SK-N-MC (cell line): ENCODE results near the gene DIAPH3.

Experiments used
- DNase-seq: peaks from one replicate; pipeline ENCODE4 v3.0.0-alpha.2; 2011; ENCODE audit warnings: low read depth, low spot score
- H3K27ac ChIP-seq: fragments of 200-600 bp; sonication (generic); 2 replicates; pipeline ENCODE4 v1.5.1; 2016; ENCODE audit warnings: mixed run types
- H3K36me3 ChIP-seq: fragments of 200-600 bp; sonication (generic); 2 replicates; pipeline ENCODE4 v1.6.1; 2017; ENCODE audit warnings: antibody characterized with exemption, low read length, mixed read lengths; ENCODE audit not compliant: insufficient read depth
- H3K4me3 ChIP-seq: fragments of 200-600 bp; sonication (generic); 2 replicates; pipeline ENCODE4 v1.5.1; 2016
- H3K9ac ChIP-seq: fragments of 200-600 bp; sonication (generic); 2 replicates; pipeline ENCODE4 v1.8.0; 2017; ENCODE audit warnings: mixed run types, mixed read lengths; ENCODE audit not compliant: insufficient read length
- H3K9me3 ChIP-seq: fragments of 200-600 bp; sonication (generic); 2 replicates; pipeline ENCODE4 v1.6.1; 2017; ENCODE audit warnings: low read depth, mild to moderate bottlenecking, antibody characterized with exemption, low read length, moderate library complexity, mixed read lengths
- EZH2 ChIP-seq: fragments of 200-600 bp; sonication (generic); IDR thresholded peaks from one replicate; pipeline ENCODE4 v1.6.1; 2017; ENCODE audit warnings: antibody characterized with exemption
- FOXP2 ChIP-seq: optimal IDR thresholded peaks from 2 replicates; pipeline ENCODE3; 2011; ENCODE audit warnings: mild to moderate bottlenecking, moderate library complexity; ENCODE audit not compliant: insufficient read depth; ENCODE audit errors: extremely low read length, control extremely low read depth
- POLR2AphosphoS5 ChIP-seq: IDR thresholded peaks from 2 replicates; pipeline ENCODE4 v1.6.1; 2012; ENCODE audit warnings: mild to moderate bottlenecking, low read depth, low read length, borderline replicate concordance

The DIAPH3 gene

DNA sequence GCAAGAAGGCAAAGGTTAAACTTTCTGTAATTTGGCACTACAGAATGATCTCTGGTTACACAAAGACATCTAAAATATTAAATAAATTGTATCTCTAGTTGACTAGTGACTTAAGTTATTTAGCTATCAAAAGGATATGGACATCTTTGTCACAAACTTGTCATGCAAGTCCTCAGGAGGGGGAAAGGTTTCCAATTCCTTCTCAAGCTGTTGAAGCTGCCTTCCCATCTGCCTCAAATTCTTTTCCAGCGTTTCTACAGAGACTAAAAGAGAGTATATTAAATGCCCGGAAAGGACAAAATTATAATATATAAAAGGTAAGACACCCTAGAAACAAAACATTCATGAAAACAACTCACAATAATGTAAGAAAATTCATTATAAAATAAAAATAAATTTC lies 324.5 kb downstream of the DIAPH3 start:
- DNase-seq, result no peak
- no peak overlapping the region for H3K4me3 ChIP-seq
- no peaks in the 10 kb centered on the region for H3K36me3 ChIP-seq
- H3K9me3 ChIP-seq, result no peaks in the 10 kb centered on the region
- TF ChIP-seq FOXP2 (no peak), EZH2 (no peak), POLR2AphosphoS5 (no peak)
- H3K27ac ChIP-seq, result no peak overlapping the region
- H3K9ac ChIP-seq, result no peak overlapping the region

DNA sequence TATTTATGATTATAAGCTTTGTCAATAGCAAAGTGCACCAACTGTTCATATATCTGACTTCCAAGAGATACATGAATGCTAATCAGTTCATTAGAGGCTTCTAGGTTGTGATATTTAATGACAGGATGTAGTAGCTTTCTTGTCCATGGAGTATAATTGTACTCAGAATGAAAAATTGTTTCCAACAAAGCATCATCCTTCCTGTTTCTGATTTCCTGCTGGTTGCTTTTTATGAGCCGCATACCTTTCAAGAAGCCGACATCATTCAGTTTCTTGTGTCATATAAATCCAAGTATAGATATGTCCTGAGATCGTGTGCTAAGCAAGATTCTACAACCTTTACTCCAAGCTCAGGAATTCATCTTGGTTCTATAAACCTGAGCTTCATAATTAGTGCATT lies 326.6 kb downstream of the DIAPH3 start:
- TF ChIP-seq POLR2AphosphoS5 (peak; percentile 24; the same call in 1 of the 2 replicates), EZH2 (no peak)
- Histone ChIP-seq H3K9ac (no peak overlapping the region), H3K27ac (no peak overlapping the region; the same call in 1 of the 2 replicates), H3K4me3 (peak overlapping the region; percentile 40; the same call in 1 of the 2 replicates), H3K36me3 (no peaks in the 10 kb centered on the region), H3K9me3 (no peaks in the 10 kb centered on the region)
- DNase-seq, result peak; percentile 80

DNA sequence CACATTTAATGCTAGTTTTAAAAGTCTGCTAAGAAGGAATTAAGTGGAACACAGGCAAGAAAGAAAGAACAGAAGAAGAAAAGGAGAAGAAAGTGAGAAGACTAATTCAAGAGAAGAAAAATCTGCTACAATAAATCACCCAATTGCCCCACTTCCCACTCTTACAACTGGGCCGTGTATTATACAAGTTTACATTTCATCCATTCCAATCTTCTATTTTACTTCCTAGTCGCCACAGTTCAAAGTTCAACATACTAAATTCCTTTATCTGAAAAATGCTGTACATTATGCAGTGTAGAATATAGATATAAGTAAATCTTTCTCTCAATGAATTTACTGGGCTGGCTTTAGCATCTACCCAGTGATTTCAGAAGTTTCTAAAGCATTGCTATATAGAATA lies 328.2 kb downstream of the DIAPH3 start:
- TF ChIP-seq POLR2AphosphoS5 (no peak), EZH2 (no peak), FOXP2 (no peak)
- H3K9ac ChIP-seq, result no peak overlapping the region
- H3K36me3 ChIP-seq, result no peaks in the 10 kb centered on the region
- H3K27ac ChIP-seq, result no peak overlapping the region
- no peak overlapping the region for H3K4me3 ChIP-seq
- no peaks in the 10 kb centered on the region for H3K9me3 ChIP-seq
- no peak for DNase-seq

DNA sequence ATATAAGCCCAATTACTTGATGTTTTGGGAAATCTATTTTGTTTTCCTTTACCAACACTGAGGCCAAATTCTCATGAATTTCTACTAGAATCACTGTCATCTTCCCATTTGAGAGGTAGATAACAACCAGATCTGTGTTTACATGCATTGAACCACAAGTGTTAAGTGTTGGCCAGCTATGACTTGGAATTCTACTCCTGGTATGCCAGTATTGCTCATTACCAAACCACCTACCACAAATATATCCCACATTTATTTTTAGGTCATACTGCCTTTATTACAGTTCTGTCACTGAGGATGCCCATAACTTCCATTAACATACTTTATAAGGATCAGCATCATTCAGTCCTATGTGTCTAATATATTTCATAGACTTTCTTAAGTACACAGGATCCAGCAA lies 328.9 kb downstream of the DIAPH3 start:
- no peak overlapping the region for H3K4me3 ChIP-seq
- H3K27ac ChIP-seq, result no peak overlapping the region
- DNase-seq, result no peak
- TF ChIP-seq FOXP2 (no peak), EZH2 (no peak), POLR2AphosphoS5 (no peak)
- no peaks in the 10 kb centered on the region for H3K36me3 ChIP-seq
- no peaks in the 10 kb centered on the region for H3K9me3 ChIP-seq
- H3K9ac ChIP-seq, result no peak overlapping the region

DNA sequence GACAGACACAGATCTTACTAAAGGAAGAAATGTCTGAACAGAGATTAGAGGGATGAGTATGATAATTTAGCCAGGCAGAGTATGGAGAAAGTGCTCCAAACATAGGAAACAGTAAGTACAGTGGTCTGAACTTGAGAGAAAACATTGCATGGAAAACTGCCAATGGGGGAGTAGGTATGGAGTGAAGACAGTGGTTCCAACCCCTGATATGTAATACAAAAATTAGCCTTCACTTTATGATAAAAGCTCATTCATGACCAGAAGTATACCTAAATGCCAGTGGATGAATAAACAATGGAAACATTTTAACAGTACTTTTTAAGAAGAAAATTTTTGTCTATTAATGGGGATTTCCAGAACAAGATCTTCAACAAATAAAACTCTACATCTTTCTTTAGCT lies 334.0 kb downstream of the DIAPH3 start:
- no peak for DNase-seq
- Histone ChIP-seq H3K9me3 (no peaks in the 10 kb centered on the region), H3K9ac (no peak overlapping the region), H3K4me3 (no peak overlapping the region), H3K27ac (no peak overlapping the region), H3K36me3 (no peaks in the 10 kb centered on the region)
- TF ChIP-seq POLR2AphosphoS5, result no peak
- TF ChIP-seq FOXP2, result no peak
- no peak for TF ChIP-seq EZH2

DNA sequence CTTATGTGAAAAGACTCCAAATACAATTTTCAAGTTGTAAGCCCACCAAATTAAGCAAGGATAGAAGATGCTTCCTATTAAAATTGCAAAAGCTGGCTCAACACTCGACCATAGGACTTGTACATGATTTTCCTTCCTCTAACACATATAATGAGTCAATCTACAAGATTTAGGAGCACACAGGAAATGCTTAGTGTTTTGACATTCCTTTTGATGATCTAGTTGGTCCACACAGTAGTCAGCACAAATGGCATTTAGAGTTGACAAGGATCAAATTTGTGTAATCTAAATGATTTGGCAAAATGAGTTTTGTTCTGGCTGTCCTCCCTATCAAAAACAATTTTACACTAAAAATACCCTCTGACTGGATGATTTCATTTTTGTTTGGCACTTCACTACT lies 340.2 kb downstream of the DIAPH3 start:
- Histone ChIP-seq H3K4me3 (no peak overlapping the region), H3K27ac (no peak overlapping the region), H3K36me3 (no peaks in the 10 kb centered on the region), H3K9me3 (no peaks in the 10 kb centered on the region), H3K9ac (no peak overlapping the region)
- TF ChIP-seq FOXP2 (no peak), EZH2 (no peak), POLR2AphosphoS5 (no peak)
- DNase-seq, result no peak

DNA sequence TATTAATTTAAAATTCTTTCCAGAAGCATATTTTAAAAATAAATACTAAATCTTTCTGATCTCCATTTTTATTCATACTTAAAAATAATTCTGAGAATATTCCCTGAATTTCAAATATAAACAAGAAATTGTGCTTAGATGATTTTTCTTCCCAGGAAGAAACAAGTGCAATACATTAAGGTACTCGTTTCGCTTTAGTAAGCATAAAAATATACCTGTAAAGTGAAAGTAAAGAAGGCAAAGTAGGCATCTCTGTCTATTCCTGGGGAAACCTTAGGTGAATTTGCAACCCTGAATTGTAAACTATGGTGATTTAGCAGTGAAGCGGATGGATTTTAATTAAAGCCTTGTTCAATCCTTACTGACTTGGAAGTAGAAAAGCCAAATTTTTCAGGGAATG lies 354.2 kb downstream of the DIAPH3 start:
- H3K4me3 ChIP-seq, result no peak overlapping the region
- H3K36me3 ChIP-seq, result no peaks in the 10 kb centered on the region; the same call in 1 of the 2 replicates
- H3K9me3 ChIP-seq, result no peaks in the 10 kb centered on the region
- no peak overlapping the region for H3K27ac ChIP-seq
- H3K9ac ChIP-seq, result no peak overlapping the region
- TF ChIP-seq EZH2 (no peak), FOXP2 (no peak), POLR2AphosphoS5 (no peak)
- no peak for DNase-seq

DNA sequence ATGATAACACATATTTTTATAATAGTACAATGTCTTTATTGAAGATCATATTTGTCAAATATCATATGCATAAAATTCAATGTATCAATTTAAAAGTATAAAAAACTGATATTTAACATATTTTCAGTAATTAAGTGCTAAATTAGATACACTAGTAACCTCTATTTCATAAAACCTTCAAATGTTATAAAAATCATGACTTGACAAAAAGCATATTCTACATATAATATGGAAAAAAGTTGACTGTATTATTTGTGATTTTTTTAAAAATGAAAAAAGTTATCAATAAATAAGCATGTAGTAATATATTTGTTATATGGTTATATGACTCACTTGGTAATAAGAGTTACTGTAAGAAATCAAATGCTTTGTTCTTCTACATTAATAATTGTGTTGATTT lies 356.9 kb downstream of the DIAPH3 start:
- Histone ChIP-seq H3K9ac (no peak overlapping the region), H3K27ac (no peak overlapping the region), H3K4me3 (no peak overlapping the region), H3K9me3 (no peaks in the 10 kb centered on the region), H3K36me3 (no peaks in the 10 kb centered on the region; the same call in 1 of the 2 replicates)
- no peak for DNase-seq
- no peak for TF ChIP-seq FOXP2
- TF ChIP-seq EZH2, result no peak
- no peak for TF ChIP-seq POLR2AphosphoS5
